ENCODE data around the gene TSSK3. TPM values are rescaled to one million over a fixed set of nuclear protein-coding genes. Genes with fewer than 3 reads are reported as not detected.
A peak's percentile ranks its signal among the peaks of the same experiment; 100 is the strongest.

Gene TSSK3
- total and polyA plus RNA-seq, 4 donors: 0.37 to 1.4 (median 0.74) TPM

DNA sequence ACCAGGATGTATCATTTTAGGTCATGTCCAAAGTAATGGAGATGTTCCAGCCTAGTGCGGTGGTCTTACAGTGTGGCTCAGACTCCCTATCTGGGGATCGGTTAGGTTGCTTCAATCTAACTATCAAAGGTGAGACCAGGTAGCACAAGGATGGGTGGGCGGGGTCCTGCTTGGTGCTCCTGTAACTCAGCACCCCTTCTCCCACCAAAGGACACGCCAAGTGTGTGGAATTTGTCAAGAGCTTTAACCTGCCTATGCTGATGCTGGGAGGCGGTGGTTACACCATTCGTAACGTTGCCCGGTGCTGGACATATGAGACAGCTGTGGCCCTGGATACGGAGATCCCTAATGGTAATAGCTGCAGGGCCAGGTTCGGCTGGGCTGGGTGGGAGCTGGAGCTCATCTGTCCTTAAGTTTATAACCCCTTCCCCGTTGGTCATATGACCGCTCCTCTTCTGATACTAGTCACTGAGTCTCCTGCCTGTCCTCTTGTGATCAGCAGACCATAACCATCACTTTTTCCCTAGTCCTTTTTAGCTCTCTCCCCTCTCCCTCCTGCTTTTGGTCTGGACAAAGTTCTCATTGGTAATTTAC is 31.7 kb upstream of the TSSK3 start:
- H3K4me1 ChIP-seq (ENCODE audit: control insufficient read depth in 5 of 5, insufficient read depth in 5 of 5, low read length in 5 of 5): peaks cover 0 to 18% (median 6%) of the 10 kb centered on the region in 5 donors
- H3K4me3 ChIP-seq: no peak overlapping the region
- no peak overlapping the region for H3K9ac ChIP-seq (ENCODE audit: insufficient read depth in 1 of 2, low read length in 2 of 2)
- 93 to 95% methylated on average over 12 of the region's 12 CpGs for WGBS, 2 donors
- DNase-seq: no peak
- no peaks in the 10 kb centered on the region for H3K9me3 ChIP-seq (ENCODE audit: control insufficient read depth in 4 of 4, insufficient read depth in 3 of 4, low read length in 3 of 4)
- ATAC-seq (ENCODE audit: insufficient read depth, low FRiP score): no peak
- TF ChIP-seq, protein P1, sequence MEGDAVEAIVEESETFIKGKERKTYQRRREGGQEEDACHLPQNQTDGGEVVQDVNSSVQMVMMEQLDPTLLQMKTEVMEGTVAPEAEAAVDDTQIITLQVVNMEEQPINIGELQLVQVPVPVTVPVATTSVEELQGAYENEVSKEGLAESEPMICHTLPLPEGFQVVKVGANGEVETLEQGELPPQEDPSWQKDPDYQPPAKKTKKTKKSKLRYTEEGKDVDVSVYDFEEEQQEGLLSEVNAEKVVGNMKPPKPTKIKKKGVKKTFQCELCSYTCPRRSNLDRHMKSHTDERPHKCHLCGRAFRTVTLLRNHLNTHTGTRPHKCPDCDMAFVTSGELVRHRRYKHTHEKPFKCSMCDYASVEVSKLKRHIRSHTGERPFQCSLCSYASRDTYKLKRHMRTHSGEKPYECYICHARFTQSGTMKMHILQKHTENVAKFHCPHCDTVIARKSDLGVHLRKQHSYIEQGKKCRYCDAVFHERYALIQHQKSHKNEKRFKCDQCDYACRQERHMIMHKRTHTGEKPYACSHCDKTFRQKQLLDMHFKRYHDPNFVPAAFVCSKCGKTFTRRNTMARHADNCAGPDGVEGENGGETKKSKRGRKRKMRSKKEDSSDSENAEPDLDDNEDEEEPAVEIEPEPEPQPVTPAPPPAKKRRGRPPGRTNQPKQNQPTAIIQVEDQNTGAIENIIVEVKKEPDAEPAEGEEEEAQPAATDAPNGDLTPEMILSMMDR (IDR thresholded peaks at IDR 0.05; ENCODE audit: control extremely low read depth, extremely low read depth): no peak
- H3K36me3 ChIP-seq (ENCODE audit: control insufficient read depth in 4 of 4, insufficient read depth in 4 of 4, low read length in 4 of 4): peaks cover 36 to 52% (median 42%) of the 10 kb centered on the region in 4 donors
- H3K27ac ChIP-seq (ENCODE audit: low read depth in 1 of 2, low read length in 1 of 2): no peak overlapping the region
- no peaks in the 10 kb centered on the region for H3K27me3 ChIP-seq (ENCODE audit: control insufficient read depth in 3 of 3, insufficient read depth in 3 of 3, low read length in 2 of 3)

DNA sequence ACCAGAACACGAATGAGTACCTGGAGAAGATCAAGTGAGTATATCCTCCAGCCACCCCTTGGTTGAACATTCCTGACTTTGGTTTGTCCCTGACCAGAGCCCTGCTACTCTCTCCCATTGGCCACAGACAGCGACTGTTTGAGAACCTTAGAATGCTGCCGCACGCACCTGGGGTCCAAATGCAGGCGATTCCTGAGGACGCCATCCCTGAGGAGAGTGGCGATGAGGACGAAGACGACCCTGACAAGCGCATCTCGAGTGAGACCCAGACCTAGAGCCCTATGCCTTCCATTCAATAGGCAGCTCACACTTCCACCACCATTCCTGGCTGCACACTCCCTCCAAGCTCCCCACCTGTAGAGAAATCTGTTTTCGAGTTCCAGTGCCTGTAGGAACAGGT is 30.8 kb upstream of the TSSK3 start:
- no peak overlapping the region for H3K4me3 ChIP-seq
- H3K9ac ChIP-seq (ENCODE audit: insufficient read depth in 1 of 2, low read length in 2 of 2): no peak overlapping the region
- ATAC-seq (ENCODE audit: insufficient read depth, low FRiP score) (no peak), DNase-seq (no peak)
- peaks cover 0 to 18% (median 10%) of the 10 kb centered on the region in 5 donors for H3K4me1 ChIP-seq (ENCODE audit: control insufficient read depth in 5 of 5, insufficient read depth in 5 of 5, low read length in 5 of 5)
- peaks cover 36 to 52% (median 41%) of the 10 kb centered on the region in 4 donors for H3K36me3 ChIP-seq (ENCODE audit: control insufficient read depth in 4 of 4, insufficient read depth in 4 of 4, low read length in 4 of 4)
- TF ChIP-seq, protein P1 (IDR thresholded peaks at IDR 0.05; ENCODE audit: control extremely low read depth, extremely low read depth): no peak
- WGBS, 2 donors: 91 to 93% methylated on average over 12 of the region's 12 CpGs
- H3K9me3 ChIP-seq (ENCODE audit: control insufficient read depth in 4 of 4, insufficient read depth in 3 of 4, low read length in 3 of 4): no peaks in the 10 kb centered on the region
- no peaks in the 10 kb centered on the region for H3K27me3 ChIP-seq (ENCODE audit: control insufficient read depth in 3 of 3, insufficient read depth in 3 of 3, low read length in 2 of 3)
- H3K27ac ChIP-seq (ENCODE audit: low read depth in 1 of 2, low read length in 1 of 2): no peak overlapping the region

GRCh38 chr1:32332290-32333079 is 29.9 kb upstream of the TSSK3 start:
- Histone ChIP-seq H3K4me3 (no peak overlapping the region), H3K36me3 (ENCODE audit: control insufficient read depth in 4 of 4, insufficient read depth in 4 of 4, low read length in 4 of 4) (peaks cover 27 to 44% (median 36%) of the 10 kb centered on the region in 4 donors), H3K9me3 (ENCODE audit: control insufficient read depth in 4 of 4, insufficient read depth in 3 of 4, low read length in 3 of 4) (no peaks in the 10 kb centered on the region), H3K9ac (ENCODE audit: insufficient read depth in 1 of 2, low read length in 2 of 2) (no peak overlapping the region), H3K27ac (ENCODE audit: low read depth in 1 of 2, low read length in 1 of 2) (peak overlapping the region in 1 of 2 donors; percentile 0), H3K27me3 (ENCODE audit: control insufficient read depth in 3 of 3, insufficient read depth in 3 of 3, low read length in 2 of 3) (no peaks in the 10 kb centered on the region), H3K4me1 (ENCODE audit: control insufficient read depth in 5 of 5, insufficient read depth in 5 of 5, low read length in 5 of 5) (peaks cover 0 to 23% (median 14%) of the 10 kb centered on the region in 5 donors)
- WGBS, 2 donors: 84 to 85% methylated on average over 3 of the region's 3 CpGs
- TF ChIP-seq, protein P1 (IDR thresholded peaks at IDR 0.05; ENCODE audit: control extremely low read depth, extremely low read depth): no peak
- ATAC-seq (ENCODE audit: insufficient read depth, low FRiP score): no peak
- DNase-seq: peak; percentile 17 to 57 (median 31)
